CD14-positive monocyte (primary cell): ENCODE results near the gene NIPBL. TPM values are rescaled to one million over a fixed set of nuclear protein-coding genes. Genes with fewer than 3 reads are reported as not detected.

Source experiments
- DNase-seq, 3 donors: peaks; one replicate each; pipeline ENCODE4 v3.0.0-alpha.2; 2011 to 2022
- H2AFZ ChIP-seq: 2 replicates; pipeline ENCODE4 v1.6.0; 2012; ENCODE audit warnings: mild to moderate bottlenecking, low read depth, low read length, inconsistent platforms; ENCODE audit not compliant: insufficient read depth, poor library complexity, severe bottlenecking
- H3K27ac ChIP-seq, 2 donors: 1 replicate in 1 of 2; 2 replicates in 1 of 2; pipeline ENCODE4 v1.5.1; 2012 to 2013; ENCODE audit warnings: low read length in 2 of 2, control low read depth in 1 of 2, inconsistent platforms in 1 of 2, low read depth in 1 of 2, mild to moderate bottlenecking in 1 of 2
- H3K27me3 ChIP-seq, 2 donors: one replicate each; pipeline versions ENCODE4 v1.6.0 to v1.6.1; 2011 to 2013; ENCODE audit warnings: low read length in 2 of 2; ENCODE audit not compliant: control insufficient read depth in 2 of 2, insufficient read depth in 2 of 2
- H3K36me3 ChIP-seq, 2 donors: replicated peaks in 1 of 2; 1 replicate in 1 of 2; 2 replicates in 1 of 2; pipeline versions ENCODE4 v1.5.1 to v1.6.1; 2012 to 2013; ENCODE audit warnings: low read length in 2 of 2, control low read depth in 1 of 2, inconsistent platforms in 1 of 2, mild to moderate bottlenecking in 1 of 2; ENCODE audit not compliant: insufficient read depth in 2 of 2, control insufficient read depth in 1 of 2
- H3K4me1 ChIP-seq, 2 donors: 1 replicate in 1 of 2; 2 replicates in 1 of 2; pipeline versions ENCODE4 v1.5.1 to v1.6.1; 2012 to 2013; ENCODE audit warnings: low read length in 2 of 2, control low read depth in 1 of 2, inconsistent platforms in 1 of 2, mild to moderate bottlenecking in 1 of 2, moderate library complexity in 1 of 2; ENCODE audit not compliant: insufficient read depth in 2 of 2, control insufficient read depth in 1 of 2
- H3K4me2 ChIP-seq: replicated peaks from 2 replicates; pipeline ENCODE3; 2012; ENCODE audit warnings: low read length, moderate library complexity, mild to moderate bottlenecking; ENCODE audit not compliant: poor library complexity, severe bottlenecking; ENCODE audit errors: extremely low read depth
- H3K4me3 ChIP-seq, 3 experiments: fragments of 200-600 bp in 1 of 3; sonication (generic) in 1 of 3; replicated peaks in 1 of 3; 1 replicate in 2 of 3; 2 replicates in 1 of 3; pipeline ENCODE4 v1.5.1; 2011 to 2013; ENCODE audit warnings: low read length in 3 of 3, mild to moderate bottlenecking in 3 of 3, control low read depth in 2 of 3, low read depth in 2 of 3, inconsistent platforms in 1 of 3, moderate library complexity in 1 of 3
- H3K79me2 ChIP-seq: 2 replicates; pipeline ENCODE4 v1.6.0; 2012; ENCODE audit warnings: mild to moderate bottlenecking, control low read depth, inconsistent platforms, low read length, moderate library complexity; ENCODE audit not compliant: insufficient read depth
- H3K9ac ChIP-seq: 2 replicates; pipeline ENCODE4 v1.6.0; 2017; ENCODE audit warnings: low read length, mild to moderate bottlenecking; ENCODE audit not compliant: insufficient read depth, poor library complexity, severe bottlenecking
- H3K9me3 ChIP-seq, 2 donors: replicated peaks in 1 of 2; 1 replicate in 1 of 2; 2 replicates in 1 of 2; pipeline versions ENCODE4 v1.5.1 to v1.6.1; 2012 to 2013; ENCODE audit warnings: low read length in 2 of 2, control low read depth in 1 of 2; ENCODE audit not compliant: control insufficient read depth in 1 of 2, insufficient read depth in 1 of 2
- H4K20me1 ChIP-seq: 2 replicates; pipeline ENCODE4 v1.6.0; 2012; ENCODE audit warnings: mild to moderate bottlenecking, low read length, control low read depth, moderate library complexity; ENCODE audit not compliant: insufficient read depth
- H3K27ac Mint-ChIP-seq, 7 donors: one replicate each; pipeline ENCODE4 v1.8.0; 2020; ENCODE audit warnings: mild to moderate bottlenecking in 7 of 7, mixed read lengths in 7 of 7, moderate library complexity in 6 of 7, inconsistent platforms in 2 of 7
- H3K27me3 Mint-ChIP-seq, 3 donors: one replicate each; pipeline ENCODE4 v1.8.0; 2021 to 2022; ENCODE audit warnings: low read depth in 3 of 3, mild to moderate bottlenecking in 3 of 3, mixed read lengths in 3 of 3, moderate library complexity in 3 of 3, inconsistent platforms in 1 of 3
- H3K36me3 Mint-ChIP-seq, 2 donors: one replicate each; pipeline ENCODE4 v1.8.0; 2020; ENCODE audit warnings: mixed read lengths in 2 of 2, inconsistent platforms in 1 of 2, mild to moderate bottlenecking in 1 of 2
- H3K4me1 Mint-ChIP-seq: one replicate; pipeline ENCODE4 v1.8.0; 2020; ENCODE audit warnings: mild to moderate bottlenecking, mixed read lengths
- H3K4me3 Mint-ChIP-seq, 2 donors: one replicate each; pipeline ENCODE4 v1.8.0; 2020; ENCODE audit warnings: mild to moderate bottlenecking in 2 of 2, mixed read lengths in 2 of 2, moderate library complexity in 1 of 2
- H3K9me3 Mint-ChIP-seq, 7 donors: one replicate each; pipeline ENCODE4 v1.8.0; 2020 to 2022; ENCODE audit warnings: mixed read lengths in 7 of 7, mild to moderate bottlenecking in 6 of 7, moderate library complexity in 6 of 7, inconsistent platforms in 2 of 7
- CTCF ChIP-seq: fragments of 200-600 bp; IDR thresholded peaks from one replicate; pipeline ENCODE4 v1.8.0; 2022; ENCODE audit warnings: antibody characterized with exemption, mild to moderate bottlenecking
- WGBS: methylation state at CpG from one replicate; pipeline ENCODE4 v1.1.5; 2013; ENCODE audit warnings: missing lambda C conversion rate; ENCODE audit not compliant: insufficient coverage; 5-methylcytosine and 5-hydroxymethylcytosine counted together
- intact Hi-C, 2 donors: fragments of 100-400 bp; cut with micrococcal nuclease; formaldehyde crosslinking; loops; one replicate each; pipeline versions ENCODE4 v1.15.0 to v1.15.1; 2023
- polyA plus RNA-seq, 3 donors: library from polyadenylated mRNA; depleted of rRNA in 1 of 3; unstranded in 2 of 3; stranded (reverse) in 1 of 3; fragments of 300-500 nt in 2 of 3; fragments of >200 nt in 1 of 3; fragmentation: Illumina TruSeq in 2 of 3; gene quantifications; 1 replicate in 2 of 3; 2 replicates in 1 of 3; pipeline ENCODE4 v1.2.3, GENCODE V29; 2012 to 2021

Gene NIPBL
- polyA plus RNA-seq, 3 donors, result 6.6 to 36.0 (median 16.2) TPM

- H4K20me1 ChIP-seq, result peaks cover 100% of the 10 kb centered on the region
- H3K9me3 ChIP-seq, result no peaks in the 10 kb centered on the region
- H3K27me3 ChIP-seq, result no peaks in the 10 kb centered on the region
- 80% methylated on average over 2 of the region's 2 CpGs for WGBS
- Mint-ChIP-seq H3K9me3 (peaks cover 0 to 5% (median 0%) of the 10 kb centered on the region in 7 donors), H3K4me1 (peaks cover 53% of the 10 kb centered on the region), H3K4me3 (no peak overlapping the region), H3K27ac (peak overlapping the region in 2 of 7 donors; percentile 2 to 70), H3K36me3 (no peaks in the 10 kb centered on the region), H3K27me3 (no peaks in the 10 kb centered on the region)
- TF ChIP-seq CTCF, result no peak
- intact Hi-C loops, result no loop called here
- no peaks in the 10 kb centered on the region for H3K36me3 ChIP-seq
- no peak overlapping the region for H3K4me2 ChIP-seq
- peaks cover 14 to 23% of the 10 kb centered on the region in 2 donors for H3K4me1 ChIP-seq
- no peak overlapping the region for H2AFZ ChIP-seq
- H3K27ac ChIP-seq, result no peak overlapping the region
- no peak overlapping the region for H3K9ac ChIP-seq
- peaks cover 100% of the 10 kb centered on the region for H3K79me2 ChIP-seq
- H3K4me3 ChIP-seq, result no peak overlapping the region
- peak in 1 of 3 donors; percentile 2 for DNase-seq
Observed at GRCh38 chr5:36904677-36905076, 28.1 kb downstream of the NIPBL start.

DNA sequence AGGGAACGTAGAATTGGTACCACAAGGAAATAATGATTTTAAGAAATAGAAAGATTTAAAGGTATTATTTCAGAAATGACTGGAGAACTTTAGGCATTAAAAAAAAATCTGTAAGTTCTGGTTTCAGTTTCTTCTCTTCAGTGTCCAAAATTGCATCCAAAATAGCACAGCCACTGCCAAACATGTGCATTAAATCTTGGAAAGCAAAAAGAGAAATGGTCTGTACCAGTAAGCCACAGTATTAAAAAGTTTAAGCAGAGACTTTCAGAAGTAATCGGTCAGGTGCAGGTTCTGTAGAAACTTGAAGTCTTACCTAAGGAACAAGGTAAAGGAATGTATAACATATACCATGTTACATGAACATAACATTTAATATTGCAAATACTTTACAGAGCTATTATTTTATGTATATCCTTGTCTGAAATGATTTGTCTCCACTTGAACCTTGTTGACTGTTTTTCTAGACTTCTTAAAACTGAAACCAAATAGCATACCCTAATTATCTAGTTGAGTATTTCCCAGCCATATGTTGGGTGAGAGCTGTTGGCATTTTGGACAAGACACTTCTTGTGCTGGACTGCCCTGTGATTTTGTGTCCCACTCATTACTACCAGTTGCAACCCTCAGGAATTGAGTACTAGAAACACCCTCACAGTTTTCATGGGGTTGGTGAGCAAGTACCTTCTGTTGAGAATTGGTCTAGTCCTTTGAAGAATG lies 32.1 kb downstream of the NIPBL start:
- Mint-ChIP-seq H3K4me3 (no peak overlapping the region), H3K4me1 (peaks cover 30% of the 10 kb centered on the region), H3K9me3 (no peaks in the 10 kb centered on the region), H3K27ac (peak overlapping the region in 1 of 7 donors; percentile 63), H3K27me3 (no peaks in the 10 kb centered on the region), H3K36me3 (no peaks in the 10 kb centered on the region)
- Histone ChIP-seq H4K20me1 (peaks cover 100% of the 10 kb centered on the region), H3K9me3 (no peaks in the 10 kb centered on the region), H3K79me2 (peaks cover 100% of the 10 kb centered on the region), H3K4me2 (no peak overlapping the region), H3K9ac (no peak overlapping the region), H3K27ac (peak overlapping the region in 1 of 2 donors; percentile 43), H2AFZ (no peak overlapping the region), H3K36me3 (no peaks in the 10 kb centered on the region), H3K4me1 (peaks cover 6 to 11% of the 10 kb centered on the region in 2 donors), H3K27me3 (no peaks in the 10 kb centered on the region), H3K4me3 (no peak overlapping the region)
- DNase-seq, result no peak
- intact Hi-C loops, result no loop called here
- no peak for TF ChIP-seq CTCF
- no CpG with 5 or more reads among the region's 2 CpGs for WGBS
